ES-I3 (cell line): Measurements from ENCODE around the gene FILIP1.
"Not testable (repeated sequence)": the region's sequence is repeated elsewhere in the genome, so short reads cannot be mapped to it uniquely, and the experiment has no call there.

ENCODE experiments used
- H3K36me3 ChIP-seq: 2 replicates; pipeline ENCODE4 v1.6.1; 2013; ENCODE audit warnings: mild to moderate bottlenecking, low read length, control low read depth, moderate library complexity; ENCODE audit not compliant: insufficient read depth
- H3K4me1 ChIP-seq: 2 replicates; pipeline ENCODE4 v1.6.1; 2013; ENCODE audit warnings: mild to moderate bottlenecking, control low read depth, low read length; ENCODE audit not compliant: insufficient read depth
- H3K9ac ChIP-seq: 2 replicates; pipeline ENCODE4 v1.6.1; 2013; ENCODE audit warnings: low read depth, mild to moderate bottlenecking, low read length, moderate library complexity
- H3K9me3 ChIP-seq: 2 replicates; pipeline ENCODE4 v1.6.1; 2013; ENCODE audit warnings: mild to moderate bottlenecking, low read length, moderate library complexity; ENCODE audit not compliant: control insufficient read depth, insufficient read depth

Gene FILIP1

DNA sequence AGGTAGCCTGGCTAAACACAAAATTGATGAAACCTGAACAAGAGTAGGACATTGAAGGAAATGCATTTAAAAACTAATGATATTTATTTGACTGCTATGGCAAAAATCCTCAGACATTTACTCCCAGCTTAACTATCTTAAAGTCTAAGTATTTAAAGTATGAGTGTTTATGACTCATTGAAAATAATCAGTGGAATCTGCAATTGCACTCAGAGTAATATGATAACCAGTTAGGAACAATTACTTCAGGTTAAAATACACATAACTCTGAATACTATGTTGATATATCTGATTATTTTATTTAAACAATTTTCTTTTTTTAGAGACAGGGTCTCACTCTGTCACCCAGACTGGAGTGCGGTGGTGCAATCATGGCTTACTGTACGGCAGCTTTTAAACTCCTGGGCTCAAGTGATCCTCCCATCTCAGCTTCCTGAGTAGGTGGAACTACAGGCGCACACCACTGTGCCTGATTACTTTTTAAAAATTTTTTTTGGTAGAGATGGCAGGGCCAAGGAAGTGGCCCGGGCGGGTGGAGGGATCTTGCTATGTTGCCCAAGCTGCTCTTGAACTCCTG lies 43.9 kb downstream of the FILIP1 start:
- Histone ChIP-seq H3K9me3 (no peaks in the 10 kb centered on the region), H3K4me1 (no peaks in the 10 kb centered on the region), H3K36me3 (no peaks in the 10 kb centered on the region), H3K9ac (no peak overlapping the region)

DNA sequence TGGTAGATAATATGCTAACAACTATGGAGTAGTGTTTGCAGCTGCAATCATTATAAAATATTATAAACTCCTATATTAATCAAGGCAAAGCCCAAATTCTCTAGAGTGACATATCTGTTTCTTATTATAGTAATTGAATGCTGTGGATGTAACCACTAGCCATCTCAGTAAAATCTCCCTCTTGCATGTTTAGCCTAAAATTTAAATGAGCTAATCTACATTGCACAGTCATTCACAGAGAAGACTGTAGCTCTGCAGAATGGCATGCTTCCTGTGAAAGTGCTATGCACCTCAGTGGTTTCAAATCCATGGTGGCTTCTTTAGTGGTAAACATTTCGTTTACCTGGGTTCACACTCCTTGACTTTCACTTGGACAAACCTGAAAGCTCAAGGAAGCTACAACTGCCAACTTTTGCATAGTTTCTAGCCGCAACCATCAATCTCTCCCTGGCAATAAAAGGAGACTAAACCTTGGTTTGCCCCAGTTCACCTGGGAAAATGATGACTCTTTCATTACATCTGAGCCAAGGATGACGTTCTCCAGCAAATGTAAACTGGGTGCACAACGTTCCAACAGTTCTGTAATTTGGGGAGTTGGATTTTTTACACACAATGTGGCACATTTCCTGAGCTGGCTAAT lies 47.2 kb downstream of the FILIP1 start:
- Histone ChIP-seq H3K9ac (no peak overlapping the region), H3K9me3 (no peaks in the 10 kb centered on the region), H3K36me3 (no peaks in the 10 kb centered on the region), H3K4me1 (no peaks in the 10 kb centered on the region)

DNA sequence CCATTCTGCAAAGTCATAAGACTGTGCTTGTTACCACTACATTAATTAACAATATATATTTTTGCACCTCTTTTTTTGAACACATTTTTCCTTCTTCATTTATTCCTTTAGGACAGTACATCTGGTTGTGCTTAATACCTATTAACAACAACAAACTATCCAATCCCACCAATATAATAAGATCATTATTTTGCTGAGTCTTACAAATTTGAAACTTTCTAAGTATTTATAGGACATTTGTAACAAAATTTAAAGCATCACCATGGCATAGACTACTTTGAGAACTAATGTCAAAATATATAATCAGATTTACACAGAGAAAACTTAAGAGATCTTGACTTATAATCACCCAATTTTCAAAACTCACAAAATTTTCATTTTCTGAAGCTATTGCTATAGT lies 47.9 kb downstream of the FILIP1 start:
- H3K9me3 ChIP-seq: no peaks in the 10 kb centered on the region
- H3K4me1 ChIP-seq: no peaks in the 10 kb centered on the region
- no peak overlapping the region for H3K9ac ChIP-seq
- no peaks in the 10 kb centered on the region for H3K36me3 ChIP-seq

DNA sequence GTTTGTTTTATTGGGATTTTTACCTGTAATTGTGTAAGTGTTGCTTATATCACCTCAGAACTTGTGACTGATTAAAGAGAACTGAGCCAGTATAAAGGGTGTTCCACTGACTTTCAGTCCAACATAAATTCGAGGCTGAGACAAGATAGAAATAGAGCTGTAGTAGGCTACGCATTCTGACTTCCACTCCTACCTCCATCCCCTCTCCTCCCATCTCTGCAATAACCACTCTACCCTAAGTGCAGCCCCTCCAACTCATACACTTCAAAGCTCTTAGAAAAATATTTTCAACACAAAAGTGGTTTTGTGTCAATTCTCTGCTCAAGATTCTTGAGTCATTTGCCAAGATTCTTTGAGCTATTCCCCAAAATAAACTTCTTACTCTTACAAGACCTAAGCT lies 48.7 kb downstream of the FILIP1 start:
- no peaks in the 10 kb centered on the region for H3K9me3 ChIP-seq
- no peaks in the 10 kb centered on the region for H3K4me1 ChIP-seq
- no peaks in the 10 kb centered on the region for H3K36me3 ChIP-seq
- H3K9ac ChIP-seq: no peak overlapping the region

DNA sequence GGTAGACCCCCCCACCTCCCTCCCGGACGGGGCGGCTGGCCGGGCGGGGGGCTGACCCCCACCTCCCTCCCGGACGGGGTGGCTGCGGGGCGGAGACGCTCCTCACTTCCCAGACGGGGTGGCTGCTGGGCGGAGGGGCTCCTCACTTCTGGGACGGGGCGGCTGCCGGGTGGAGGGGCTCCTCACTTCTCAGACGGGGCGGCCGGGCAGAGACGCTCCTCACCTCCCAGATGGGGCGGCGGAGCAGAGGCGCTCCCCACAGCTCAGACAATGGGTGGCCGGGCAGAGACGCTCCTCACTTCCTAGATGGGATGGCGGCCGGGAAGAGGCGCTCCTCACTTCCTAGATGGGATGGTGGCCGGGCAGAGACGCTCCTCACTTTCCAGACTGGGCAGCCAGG lies 51.7 kb downstream of the FILIP1 start:
- H3K9ac ChIP-seq, H3K9me3 ChIP-seq, H3K36me3 ChIP-seq, H3K4me1 ChIP-seq: not testable (repeated sequence)

DNA sequence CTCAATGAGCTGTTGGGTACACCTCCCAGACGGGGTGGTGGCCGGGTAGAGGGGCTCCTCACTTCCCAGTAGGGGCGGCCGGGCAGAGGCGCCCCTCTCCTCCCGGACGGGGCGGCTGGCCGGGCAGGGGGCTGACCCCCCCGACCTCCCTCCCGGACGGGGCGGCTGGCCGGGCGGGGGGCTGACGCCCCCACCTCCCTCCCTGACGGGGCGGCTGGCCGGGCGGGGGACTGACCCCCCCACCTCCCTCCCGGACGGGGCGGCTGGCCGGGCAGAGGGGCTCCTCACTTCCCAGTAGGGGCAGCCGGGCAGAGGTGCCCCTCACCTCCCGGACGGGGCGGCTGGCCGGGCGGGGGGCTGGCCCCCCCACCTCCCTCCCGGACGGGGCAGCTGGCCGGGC lies 52.1 kb downstream of the FILIP1 start:
- H3K4me1 ChIP-seq, H3K9me3 ChIP-seq, H3K36me3 ChIP-seq, H3K9ac ChIP-seq: not testable (repeated sequence)

DNA sequence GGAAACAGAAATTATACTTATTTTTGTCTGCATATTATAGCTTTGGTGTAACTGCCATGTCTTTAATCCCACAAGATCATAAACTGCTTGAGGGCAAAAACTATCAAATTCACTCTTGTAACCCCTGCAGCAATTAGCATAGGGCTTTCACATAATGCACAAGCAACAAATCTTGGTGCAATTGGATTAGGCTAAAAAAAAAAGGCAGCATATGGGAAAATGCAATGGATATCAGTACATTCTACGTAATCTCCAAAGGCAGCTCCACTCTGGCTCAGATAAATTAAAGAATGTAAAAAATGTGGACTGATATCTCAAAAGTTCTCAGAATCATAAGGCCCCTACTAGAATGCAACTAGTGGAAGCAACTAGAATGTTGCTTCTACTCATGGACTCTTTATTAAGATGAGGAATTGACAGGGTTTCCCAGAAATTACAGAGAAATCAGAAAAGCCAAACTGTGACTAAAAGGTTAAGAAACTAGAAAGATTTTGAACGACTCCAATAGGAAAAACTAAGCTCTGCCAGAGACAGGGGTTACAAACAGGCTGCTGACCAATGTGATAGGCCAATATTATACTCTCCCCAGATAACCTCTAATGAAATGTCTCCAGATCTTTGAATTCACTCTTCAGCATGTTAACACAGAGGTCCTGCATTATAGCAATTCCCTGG lies 55.0 kb downstream of the FILIP1 start:
- H3K9ac ChIP-seq: no peak overlapping the region
- H3K36me3 ChIP-seq: no peaks in the 10 kb centered on the region
- H3K9me3 ChIP-seq: no peaks in the 10 kb centered on the region
- 0 out of 2 replicates have a peak, but pooled peaks cover 7% of the 10 kb centered on the region for H3K4me1 ChIP-seq

DNA sequence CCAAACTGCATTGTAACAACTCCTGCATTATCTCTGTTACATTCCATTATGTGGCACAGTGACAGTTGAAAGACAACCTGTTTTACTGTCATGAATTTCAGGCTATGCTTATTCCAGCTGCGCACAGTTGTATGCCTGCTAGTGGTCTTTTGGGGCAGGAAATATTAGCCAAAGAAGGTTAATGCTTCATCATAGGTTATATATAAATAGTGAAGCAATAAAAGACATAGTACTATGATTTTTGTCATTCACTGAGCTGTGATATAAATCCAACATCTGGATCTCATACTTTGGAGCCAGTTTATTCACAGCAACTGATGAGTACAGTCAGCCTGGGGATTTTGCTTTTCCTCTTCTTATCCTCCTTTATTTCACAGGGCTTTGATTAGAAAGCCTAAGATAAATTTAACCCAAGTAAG lies 55.6 kb downstream of the FILIP1 start:
- no peaks in the 10 kb centered on the region for H3K9me3 ChIP-seq
- H3K36me3 ChIP-seq: no peaks in the 10 kb centered on the region
- H3K9ac ChIP-seq: no peak overlapping the region
- H3K4me1 ChIP-seq: 0 out of 2 replicates have a peak, but pooled peaks cover 7% of the 10 kb centered on the region

DNA sequence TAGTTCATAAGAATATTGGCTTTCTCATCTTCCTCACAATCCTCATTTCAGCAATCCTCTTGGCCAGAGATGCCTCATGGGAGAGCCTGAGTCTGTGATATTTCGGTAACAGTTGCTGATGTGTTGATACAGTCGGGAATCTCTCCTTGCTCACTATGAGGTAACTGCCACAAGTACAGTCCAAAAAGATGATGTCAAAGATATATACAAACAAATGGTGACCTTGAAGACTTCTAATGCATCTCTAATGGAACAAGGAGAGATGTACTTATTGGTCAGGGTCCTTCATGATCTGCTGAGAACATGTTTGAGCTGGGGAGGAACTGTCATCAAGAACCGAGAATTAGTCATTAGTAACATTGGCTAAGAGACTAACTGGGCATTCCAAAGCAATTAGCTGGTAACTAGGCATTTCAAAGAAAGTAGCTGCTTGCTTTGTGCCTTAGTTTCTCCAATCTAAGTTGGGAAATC lies 56.1 kb downstream of the FILIP1 start:
- no peaks in the 10 kb centered on the region for H3K9me3 ChIP-seq

DNA sequence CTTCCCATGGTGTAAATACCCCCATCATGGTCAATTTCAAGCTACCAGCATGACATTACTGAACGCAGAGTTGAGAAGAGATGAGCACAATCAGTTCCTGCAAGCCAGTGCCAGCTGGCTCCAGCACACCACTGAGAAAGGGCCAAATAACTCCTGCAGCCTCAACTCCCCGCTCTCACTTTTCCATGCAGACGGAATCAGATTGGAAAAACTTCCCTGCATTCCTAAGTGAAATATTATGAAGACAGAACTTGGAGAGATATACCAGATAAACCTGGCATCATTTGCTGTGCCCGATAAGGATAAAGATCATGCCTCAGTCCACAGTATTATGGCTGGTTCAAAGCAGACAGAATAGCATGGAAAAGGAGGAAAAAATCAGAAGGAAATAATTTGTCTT lies 56.7 kb downstream of the FILIP1 start:
- no peaks in the 10 kb centered on the region for H3K9me3 ChIP-seq
- 0 out of 2 replicates have a peak, but pooled peaks cover 7% of the 10 kb centered on the region for H3K4me1 ChIP-seq
- H3K9ac ChIP-seq: no peak overlapping the region
- H3K36me3 ChIP-seq: no peaks in the 10 kb centered on the region

More for the DNA sequence above, 56.1 kb downstream of the FILIP1 start:
- Histone ChIP-seq H3K9ac (no peak overlapping the region), H3K4me1 (0 out of 2 replicates have a peak, but pooled peaks cover 7% of the 10 kb centered on the region), H3K36me3 (no peaks in the 10 kb centered on the region)

DNA sequence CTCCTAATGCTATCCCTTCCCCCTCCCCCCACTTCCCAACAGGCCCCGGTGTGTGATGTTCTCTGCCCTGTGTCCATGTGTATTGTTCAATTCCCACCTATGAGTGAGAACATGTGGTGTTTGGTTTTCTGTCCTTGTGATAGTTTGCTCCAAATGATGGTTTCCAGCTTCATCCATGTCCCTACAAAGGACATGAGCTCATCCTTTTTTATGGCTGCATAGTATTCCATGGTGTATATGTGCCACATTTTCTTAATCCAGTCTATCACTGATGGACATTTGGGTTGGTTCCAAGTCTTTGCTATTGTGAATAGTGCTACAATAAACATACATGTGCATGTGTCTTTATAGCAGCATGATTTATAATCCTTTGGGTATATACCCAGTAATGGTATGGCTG lies 60.8 kb downstream of the FILIP1 start:
- H3K36me3 ChIP-seq, H3K9ac ChIP-seq, H3K9me3 ChIP-seq, H3K4me1 ChIP-seq: not testable (repeated sequence)

DNA sequence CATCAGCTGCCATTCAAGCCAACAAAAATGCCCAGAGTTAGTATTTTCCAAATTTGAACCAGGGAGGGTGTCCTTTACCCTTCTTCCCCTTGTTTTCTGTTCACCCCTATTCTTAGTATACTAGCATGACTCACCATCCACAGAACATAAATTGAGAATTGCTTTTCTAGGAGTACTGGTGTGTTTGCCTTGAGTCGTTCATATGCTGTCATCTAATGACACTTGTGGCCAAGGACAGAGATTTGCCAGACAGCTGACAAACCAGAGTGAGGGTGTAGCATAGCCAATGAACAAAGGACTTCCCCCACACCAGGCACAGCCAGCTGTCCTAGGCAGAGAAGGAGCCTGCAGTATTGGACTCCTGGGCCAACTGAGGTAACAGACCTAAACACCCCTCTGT lies 62.2 kb downstream of the FILIP1 start:
- no peak overlapping the region for H3K9ac ChIP-seq
- no peaks in the 10 kb centered on the region for H3K9me3 ChIP-seq
- no peaks in the 10 kb centered on the region for H3K4me1 ChIP-seq
- H3K36me3 ChIP-seq: no peaks in the 10 kb centered on the region

DNA sequence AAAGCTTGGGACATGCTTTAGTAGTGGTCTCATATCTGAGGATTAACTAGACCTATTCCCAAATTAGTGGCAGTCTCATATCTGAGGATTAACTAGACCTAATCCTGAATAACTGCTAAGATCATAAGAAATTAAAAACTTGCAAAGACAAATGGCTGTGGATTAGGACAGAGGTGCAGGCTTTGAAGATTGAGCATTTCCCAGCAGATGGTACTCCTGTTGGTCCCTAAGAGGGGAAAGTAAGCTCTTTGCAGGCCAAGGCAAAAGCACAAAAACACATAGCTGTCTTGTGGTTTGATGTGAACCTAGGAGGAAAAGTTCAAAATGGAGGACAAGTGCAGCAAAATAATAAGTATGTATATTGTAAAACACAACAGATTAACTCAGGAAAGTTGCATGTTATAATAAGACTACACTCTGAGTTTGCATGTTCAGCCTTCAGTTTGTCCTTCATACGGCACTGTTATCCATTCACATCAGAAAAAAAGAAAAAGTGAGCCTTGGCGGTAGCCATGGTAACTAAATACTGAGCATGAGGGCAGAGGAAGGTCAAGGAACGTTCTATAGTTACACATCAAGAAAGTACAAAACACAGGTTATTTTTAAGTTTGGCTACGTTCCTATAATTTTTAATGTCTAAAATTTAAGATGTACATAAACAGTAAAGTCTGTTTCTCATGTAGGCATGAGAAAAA lies 62.8 kb downstream of the FILIP1 start:
- Histone ChIP-seq H3K36me3 (no peaks in the 10 kb centered on the region), H3K9me3 (no peaks in the 10 kb centered on the region), H3K9ac (no peak overlapping the region), H3K4me1 (no peaks in the 10 kb centered on the region)

DNA sequence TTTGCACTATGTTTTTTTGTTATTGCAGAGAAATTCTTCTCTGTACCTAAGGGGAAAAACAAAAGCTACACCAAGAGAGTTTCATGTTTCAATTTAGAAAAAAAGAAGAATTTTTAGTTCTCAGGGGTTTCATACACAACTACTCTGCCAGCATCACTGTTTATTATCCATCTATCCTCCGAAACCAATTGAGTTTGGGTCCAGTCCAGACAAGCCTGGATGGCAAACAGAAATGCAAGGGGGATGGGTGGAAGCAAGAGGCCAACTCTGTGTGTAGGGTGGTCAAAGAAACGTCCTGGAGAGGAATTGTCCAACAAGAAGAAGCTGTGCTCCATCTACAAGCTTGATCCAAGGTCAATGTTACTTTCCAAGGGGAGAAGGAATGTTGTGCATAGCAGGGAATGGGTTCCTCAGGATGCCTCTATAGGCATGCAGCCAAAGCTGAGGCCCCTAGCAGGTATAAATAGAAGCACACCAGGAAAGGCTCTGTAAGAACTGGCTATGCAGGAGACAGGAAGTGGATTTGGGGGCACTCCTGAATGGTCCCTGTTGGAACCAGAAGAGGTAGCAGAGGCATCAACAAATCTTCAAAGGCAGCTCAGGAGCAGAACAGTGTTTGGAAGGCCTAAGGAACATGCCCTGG lies 64.4 kb downstream of the FILIP1 start:
- no peaks in the 10 kb centered on the region for H3K9me3 ChIP-seq
- no peaks in the 10 kb centered on the region for H3K36me3 ChIP-seq
- H3K4me1 ChIP-seq: no peaks in the 10 kb centered on the region
- H3K9ac ChIP-seq: no peak overlapping the region
